ENCODE data around the gene AADAC.

- TF ChIP-seq TAF1 (IDR thresholded peaks at IDR 0.05; ENCODE audit: borderline replicate concordance, insufficient read depth, low read length) = no peak
- no peak for TF ChIP-seq REST (IDR thresholded peaks at IDR 0.05; ENCODE audit: insufficient read depth in 1 of 2, low read depth in 2 of 2, low read length in 2 of 2)
- no peak for TF ChIP-seq POLR2AphosphoS5 (IDR thresholded peaks at IDR 0.05; ENCODE audit: low read depth, low read length)
- no peak for TF ChIP-seq FOXP2 (optimal IDR thresholded peaks at IDR 0.05; ENCODE audit: borderline replicate concordance, extremely low read depth, extremely low read length, insufficient read depth)
- TF ChIP-seq SIN3A (IDR thresholded peaks at IDR 0.05; ENCODE audit: borderline replicate concordance, insufficient read depth, low read length) = no peak
Measured at GRCh38 chr3:151839313-151839631, 25.4 kb downstream of the AADAC start.
